HG02610 (cell line): ENCODE measurements around the gene FREM1.

Source experiments
- ATAC-seq: cut with Tn5 transposase; IDR thresholded peaks from one replicate; pipeline ENCODE4 v1.9.1; 2021; ENCODE audit warnings: mild to moderate bottlenecking, moderate library complexity; ENCODE audit not compliant: unreplicated experiment

FREM1 gene

GRCh38 chr9:14824481-14824880, 85.7 kb downstream of the FREM1 start:
- peak; percentile 61 for ATAC-seq

DNA sequence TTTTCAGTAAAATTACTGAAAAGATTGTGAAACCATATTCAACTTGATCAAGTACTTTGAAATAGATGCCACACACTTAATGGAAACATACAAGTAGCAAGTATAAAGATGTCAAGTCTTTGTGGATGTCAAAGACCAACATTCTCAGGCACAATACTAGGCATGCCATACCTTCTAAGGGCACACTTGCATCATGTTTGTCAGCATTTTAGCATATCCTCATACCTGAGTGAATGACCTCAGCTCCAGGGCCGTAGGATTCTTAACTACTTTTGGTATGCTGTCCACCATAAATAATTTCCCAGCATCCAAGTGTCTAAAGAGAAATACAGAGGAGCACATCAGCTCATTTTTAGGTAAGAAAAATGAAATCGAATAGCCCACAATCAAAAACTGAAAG, 86.4 kb downstream of the FREM1 start:
- ATAC-seq = no peak

- no peak for ATAC-seq
These were observed 87.6 kb downstream of the FREM1 start for GRCh38 chr9:14822666-14823065.

DNA sequence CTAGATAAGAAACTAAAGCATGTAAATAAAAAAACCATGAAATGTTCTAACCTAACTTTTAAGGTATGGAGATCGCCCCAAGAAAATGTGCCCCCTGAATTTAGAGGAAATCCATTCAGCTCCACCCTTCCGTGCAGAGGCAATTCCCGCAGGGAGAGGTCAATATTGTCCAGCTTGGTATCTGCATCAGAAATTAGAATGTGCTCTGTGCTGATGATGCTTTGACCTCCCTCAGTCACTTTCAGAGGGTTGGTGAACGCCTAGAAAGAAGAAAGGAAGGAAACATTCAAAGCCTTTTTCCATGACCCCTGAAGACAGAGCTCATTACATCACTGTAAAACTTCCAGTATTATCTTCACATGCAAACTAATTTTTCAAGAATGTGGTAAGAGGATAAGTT, 91.0 kb downstream of the FREM1 start:
- ATAC-seq = no peak

- no peak for ATAC-seq
These were observed 96.0 kb downstream of the FREM1 start for GRCh38 chr9:14814249-14814628.

DNA sequence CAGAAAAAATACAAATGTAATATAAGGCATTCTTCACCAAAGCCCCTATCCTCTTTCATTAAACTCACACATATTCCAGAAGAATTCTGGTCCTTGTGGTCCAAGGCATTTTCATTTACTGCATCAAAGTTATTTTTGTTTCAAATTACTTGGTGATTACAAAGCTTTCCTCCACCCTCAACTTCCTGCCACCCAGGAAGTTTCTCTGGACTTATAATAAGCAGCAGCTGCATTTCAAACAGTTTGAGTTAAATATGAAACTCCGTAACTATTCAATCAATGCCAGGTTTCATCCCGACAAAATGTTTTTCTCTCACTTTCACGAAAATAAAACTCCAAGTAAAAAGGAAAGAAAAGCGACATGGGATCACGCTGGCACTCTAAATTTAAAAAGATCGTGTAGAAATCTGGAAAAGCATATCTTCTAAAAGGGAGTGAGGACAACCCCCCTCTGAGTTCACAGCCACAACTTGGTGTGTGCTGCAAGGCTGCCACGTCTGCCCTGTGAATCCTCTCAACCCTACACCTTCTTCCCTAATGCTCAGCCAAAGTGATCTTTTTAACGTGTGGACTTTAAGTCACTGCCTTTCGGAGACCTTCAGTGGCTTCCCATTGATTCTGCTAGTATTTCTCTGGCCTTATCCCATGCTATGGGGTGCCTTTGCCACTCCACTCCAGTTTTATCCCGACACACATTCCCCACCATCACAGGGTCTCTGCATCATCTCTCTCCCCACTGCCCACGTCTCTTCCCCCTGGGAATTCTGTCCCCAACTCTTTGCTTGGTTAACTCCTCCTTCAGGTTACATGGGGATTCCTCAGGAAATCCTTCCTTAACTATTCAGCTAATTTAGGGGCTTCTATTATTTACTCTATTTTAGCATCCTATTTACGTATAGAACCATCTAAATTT, 96.6 kb downstream of the FREM1 start:
- no peak for ATAC-seq

DNA sequence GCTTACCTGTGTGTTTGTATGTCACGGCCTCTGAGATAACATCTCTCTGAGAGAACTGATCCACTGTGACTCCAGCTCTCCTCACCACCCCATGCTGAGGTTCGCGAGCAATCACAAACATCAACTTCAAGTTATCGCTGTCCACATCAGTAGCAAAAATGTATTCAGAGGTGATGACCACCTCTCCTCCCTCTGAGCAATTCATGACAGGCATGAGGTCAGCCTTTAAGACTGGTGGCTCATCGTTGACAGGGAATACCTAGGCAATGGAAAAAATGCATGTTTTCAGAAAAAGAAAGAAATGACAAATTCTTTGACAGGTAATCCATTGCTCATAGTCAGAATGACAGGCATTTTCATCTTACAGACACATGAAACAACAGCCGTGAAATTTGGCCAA, 97.4 kb downstream of the FREM1 start:
- no peak for ATAC-seq

GRCh38 chr9:14811844-14812243, 98.4 kb downstream of the FREM1 start:
- no peak for ATAC-seq

- no peak for ATAC-seq
These were observed 103.2 kb downstream of the FREM1 start for GRCh38 chr9:14806941-14807520.

GRCh38 chr9:14799030-14799429, 111.2 kb downstream of the FREM1 start:
- no peak for ATAC-seq

DNA sequence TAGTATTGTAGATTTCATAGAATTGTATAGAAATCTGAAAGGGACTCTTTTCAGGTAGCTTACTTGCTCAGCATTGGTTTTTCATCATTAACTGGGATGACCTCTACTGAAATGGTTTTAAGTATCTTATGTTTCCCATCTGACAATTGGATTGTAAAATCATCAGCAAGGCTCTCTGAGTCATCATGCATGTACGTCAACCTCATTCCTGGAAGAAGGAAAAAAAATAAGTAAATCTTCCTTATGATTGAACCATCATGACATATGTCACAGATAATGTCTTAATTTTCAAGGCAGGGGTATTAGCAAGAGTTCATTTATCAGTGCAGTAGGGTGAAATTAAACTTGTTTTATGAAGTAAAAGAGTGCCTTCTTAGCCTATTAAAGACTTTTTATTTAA, 112.8 kb downstream of the FREM1 start:
- no peak for ATAC-seq

- ATAC-seq = no peak
These were observed 116.8 kb downstream of the FREM1 start for GRCh38 chr9:14793389-14793788.

GRCh38 chr9:14790628-14791027, 119.6 kb downstream of the FREM1 start:
- ATAC-seq = no peak

GRCh38 chr9:14788846-14789245, 121.4 kb downstream of the FREM1 start:
- no peak for ATAC-seq

DNA sequence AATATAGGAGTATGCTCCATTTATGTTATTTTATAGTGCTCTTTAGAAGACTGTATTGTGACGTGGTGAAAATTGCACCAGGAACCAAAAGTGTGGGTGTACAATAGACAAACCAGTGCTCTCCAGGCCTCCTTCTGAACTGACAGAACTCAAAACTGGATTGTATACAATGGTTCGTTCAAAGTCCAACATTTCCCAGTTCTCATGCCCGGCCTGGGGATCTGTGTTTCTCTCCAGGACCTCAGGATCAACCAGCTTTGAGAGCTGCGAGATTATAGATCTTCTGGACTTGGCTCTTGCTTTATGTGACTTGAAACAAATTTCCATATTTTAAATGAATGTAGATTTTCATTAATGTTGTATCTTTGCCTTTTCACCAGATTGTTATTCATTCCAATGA, 126.9 kb downstream of the FREM1 start:
- no peak for ATAC-seq

GRCh38 chr9:14782286-14783051, 127.8 kb downstream of the FREM1 start:
- ATAC-seq = no peak

DNA sequence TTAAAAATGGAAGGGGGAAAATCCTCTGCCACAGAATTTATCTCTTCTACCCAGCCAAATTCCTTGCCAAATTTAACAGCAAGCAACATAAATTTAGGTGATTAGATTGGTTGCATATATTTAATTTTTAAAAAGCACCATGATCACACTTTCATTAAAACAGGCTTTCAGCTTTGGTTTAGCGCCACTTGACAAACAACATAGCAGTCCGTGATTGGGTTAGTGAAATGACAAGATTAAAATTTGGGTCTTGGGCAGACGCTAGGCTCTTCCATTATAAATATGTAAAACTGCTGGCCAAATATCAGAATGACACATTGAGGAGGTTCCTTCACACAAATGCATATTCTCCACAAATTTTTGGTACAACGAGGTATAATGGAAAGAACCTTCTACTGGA, 129.5 kb downstream of the FREM1 start:
- ATAC-seq = no peak

DNA sequence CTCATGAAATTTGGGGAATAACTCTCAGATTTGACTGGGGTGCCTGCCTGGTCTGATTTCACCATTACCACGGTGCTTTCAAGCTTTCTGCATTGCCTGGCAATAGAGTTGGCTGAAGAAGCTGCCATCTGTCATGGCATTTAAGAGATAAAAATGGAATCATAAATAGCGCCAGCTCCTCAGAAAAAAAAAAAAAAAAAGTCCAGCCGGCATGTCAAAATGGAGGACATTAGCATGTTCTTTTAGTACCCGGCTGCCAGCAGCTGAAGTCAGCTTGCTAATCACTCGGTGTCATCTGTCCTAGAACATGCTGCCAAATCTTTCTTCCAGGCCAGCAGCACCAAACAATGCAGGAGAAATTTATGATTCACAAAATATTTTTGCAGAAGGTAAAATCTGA, 130.0 kb downstream of the FREM1 start:
- ATAC-seq = no peak

- no peak for ATAC-seq
These were observed 130.6 kb downstream of the FREM1 start for GRCh38 chr9:14779566-14780022.

- no peak for ATAC-seq
These were observed 131.7 kb downstream of the FREM1 start for GRCh38 chr9:14778565-14778964.

- ATAC-seq = no peak
These were observed 134.3 kb downstream of the FREM1 start for GRCh38 chr9:14775917-14776316.

GRCh38 chr9:14770592-14770991, 139.6 kb downstream of the FREM1 start:
- ATAC-seq = no peak
